NCI-H1694 (cell line): ENCODE measurements around the gene WFIKKN1.
"Not testable (repeated sequence)": the region's sequence is repeated elsewhere in the genome, so short reads cannot be mapped to it uniquely, and the experiment has no call there.

Source experiments
- DNase-seq: peaks from one replicate; lab custom pipeline; 2025; lab: John Stamatoyannopoulos, UW

WFIKKN1 gene

DNA sequence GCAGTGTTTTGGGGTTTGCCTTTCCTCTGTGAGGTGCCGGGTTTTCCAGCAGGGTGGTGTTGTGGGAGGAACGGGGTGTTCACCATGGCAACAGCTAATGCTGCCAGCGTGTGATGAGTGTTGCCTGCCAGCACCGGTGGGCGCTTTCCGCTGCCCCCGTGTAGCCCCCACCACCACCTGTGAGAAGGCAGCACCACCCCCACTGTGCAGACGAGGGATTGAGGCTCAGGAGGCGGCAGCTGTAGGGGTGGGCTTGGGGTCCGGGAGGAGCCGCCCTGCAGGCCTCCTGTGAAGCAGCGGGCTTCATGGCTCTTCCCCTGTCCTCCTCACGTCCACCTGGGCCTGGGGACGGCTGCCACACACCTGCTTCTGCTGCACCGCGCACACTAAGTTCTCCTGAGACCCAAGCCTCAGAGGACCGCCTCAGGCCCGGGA, 35.7 kb upstream of the WFIKKN1 start:
- DNase-seq: no peak

DNA sequence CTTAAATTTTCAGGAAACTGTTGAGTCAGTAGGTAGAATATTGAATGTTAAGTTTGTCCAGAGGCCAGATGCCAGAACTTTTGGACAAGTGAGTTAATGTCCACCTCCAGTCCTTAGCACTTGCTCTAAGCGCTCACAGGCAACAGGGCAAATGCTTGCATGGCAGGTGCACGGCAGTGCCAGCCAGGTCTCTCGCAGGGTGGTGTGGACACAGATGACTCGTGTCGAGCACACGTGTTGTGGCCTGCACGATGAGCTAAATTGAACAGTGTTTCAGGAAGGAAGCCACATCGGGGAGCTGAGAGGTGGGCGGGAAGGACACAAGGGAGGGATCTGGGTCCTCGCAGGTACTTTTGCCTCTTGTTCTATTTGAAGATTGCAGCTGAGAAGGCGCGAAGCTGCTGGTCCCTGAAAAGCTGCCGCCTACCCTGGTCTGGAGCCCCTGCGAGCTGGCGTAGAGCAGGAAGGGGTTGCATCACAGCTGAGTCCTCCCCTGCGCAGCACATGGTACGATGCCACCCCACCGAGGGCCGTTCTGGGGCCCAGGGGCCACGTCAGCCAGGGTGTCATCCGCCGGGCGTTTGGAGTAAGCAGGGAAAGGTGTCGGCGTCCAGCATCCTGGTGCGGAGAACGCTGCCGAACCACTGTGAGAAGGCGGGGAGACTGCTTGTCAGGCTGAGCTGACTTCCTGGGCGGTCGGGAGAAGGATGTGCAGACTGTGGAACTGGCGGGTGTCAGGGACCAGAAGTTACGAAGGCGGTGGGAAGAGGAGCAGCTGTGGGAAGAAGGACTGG, 34.6 kb upstream of the WFIKKN1 start:
- no peak for DNase-seq

DNA sequence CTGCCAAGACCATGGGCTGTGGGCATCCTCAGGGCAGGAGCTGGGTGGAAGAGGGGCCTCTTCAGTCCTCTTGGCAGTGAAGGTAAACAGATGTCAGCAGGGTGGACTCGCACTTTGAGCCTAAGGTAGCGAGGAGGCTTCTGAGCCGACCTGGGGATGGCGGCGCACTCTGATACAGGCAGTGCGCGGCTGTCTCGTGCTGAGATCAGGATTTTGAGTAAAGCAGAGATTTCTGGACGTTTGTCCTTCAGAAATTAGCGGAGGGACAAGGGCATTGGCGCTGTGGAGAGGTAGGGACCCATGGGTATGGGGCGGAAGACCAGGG, 34.1 kb upstream of the WFIKKN1 start:
- no peak for DNase-seq

GRCh38 chr16:597655-598054, 33.1 kb upstream of the WFIKKN1 start:
- not testable (repeated sequence) for DNase-seq

- DNase-seq: no peak
These were observed 31.7 kb upstream of the WFIKKN1 start for GRCh38 chr16:598823-599739.

DNA sequence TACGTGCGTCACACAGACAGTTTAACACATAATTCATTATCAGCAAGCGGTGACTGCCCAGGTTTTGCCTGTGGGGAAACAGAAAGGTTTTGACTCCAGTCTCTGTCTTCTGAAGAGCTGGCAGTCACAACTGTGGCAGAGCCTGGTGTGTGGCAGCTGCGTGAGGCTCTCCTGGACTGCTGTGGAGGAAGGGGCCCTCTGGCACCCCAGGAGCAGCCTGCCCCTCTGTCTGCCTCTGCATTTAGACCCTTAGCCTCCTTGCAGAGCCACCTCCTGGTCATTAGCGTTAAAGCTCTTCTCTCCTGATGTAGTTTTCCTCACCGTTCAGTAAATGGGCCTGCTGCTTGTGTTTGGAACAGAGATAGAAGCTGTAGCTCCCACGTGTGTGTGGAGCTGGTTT, 30.0 kb upstream of the WFIKKN1 start:
- DNase-seq: peak; percentile 7

GRCh38 chr16:603933-604332, 26.9 kb upstream of the WFIKKN1 start:
- no peak for DNase-seq

GRCh38 chr16:606656-607307, 24.0 kb upstream of the WFIKKN1 start:
- no peak for DNase-seq

DNA sequence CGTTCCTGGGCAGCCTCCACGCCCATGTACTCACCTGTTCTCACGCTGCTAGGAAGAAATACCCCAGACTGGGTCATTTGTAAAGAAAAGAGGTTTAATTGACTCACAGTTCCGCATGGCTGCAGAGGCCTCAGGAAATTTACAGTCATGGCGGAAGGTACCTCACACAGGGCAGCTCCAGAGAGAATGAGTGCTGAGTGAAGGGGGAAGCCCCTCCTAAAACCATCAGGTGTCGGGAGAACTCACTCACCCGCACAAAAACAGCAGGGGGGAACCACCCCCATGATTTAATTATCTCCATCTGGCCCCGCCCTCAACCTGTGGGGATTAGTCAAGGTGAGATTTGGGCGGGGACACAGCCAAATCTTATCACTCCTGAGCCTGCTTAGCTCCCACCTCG, 22.8 kb upstream of the WFIKKN1 start:
- no peak for DNase-seq

GRCh38 chr16:609316-609715, 21.5 kb upstream of the WFIKKN1 start:
- DNase-seq: no peak

DNA sequence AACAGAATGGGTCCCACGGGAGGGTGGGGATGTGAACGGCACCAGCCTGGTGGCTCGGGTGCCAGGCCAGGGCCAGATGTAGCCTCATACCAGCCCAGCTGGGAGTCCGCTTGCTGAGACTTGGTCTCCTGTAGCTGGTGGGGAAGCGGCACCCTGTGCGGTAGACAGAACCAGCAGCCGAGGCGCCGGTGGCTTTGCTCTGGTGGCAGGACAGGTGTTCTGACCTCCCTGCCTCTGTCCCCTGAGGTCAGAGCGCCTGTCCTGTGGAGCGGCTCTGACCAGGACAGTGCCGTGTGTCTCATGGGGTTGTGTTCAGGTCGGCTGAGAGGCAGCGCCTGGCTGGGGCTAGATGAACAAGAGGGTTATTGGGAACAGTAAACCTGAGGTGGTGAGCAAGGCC, 20.8 kb upstream of the WFIKKN1 start:
- no peak for DNase-seq

DNA sequence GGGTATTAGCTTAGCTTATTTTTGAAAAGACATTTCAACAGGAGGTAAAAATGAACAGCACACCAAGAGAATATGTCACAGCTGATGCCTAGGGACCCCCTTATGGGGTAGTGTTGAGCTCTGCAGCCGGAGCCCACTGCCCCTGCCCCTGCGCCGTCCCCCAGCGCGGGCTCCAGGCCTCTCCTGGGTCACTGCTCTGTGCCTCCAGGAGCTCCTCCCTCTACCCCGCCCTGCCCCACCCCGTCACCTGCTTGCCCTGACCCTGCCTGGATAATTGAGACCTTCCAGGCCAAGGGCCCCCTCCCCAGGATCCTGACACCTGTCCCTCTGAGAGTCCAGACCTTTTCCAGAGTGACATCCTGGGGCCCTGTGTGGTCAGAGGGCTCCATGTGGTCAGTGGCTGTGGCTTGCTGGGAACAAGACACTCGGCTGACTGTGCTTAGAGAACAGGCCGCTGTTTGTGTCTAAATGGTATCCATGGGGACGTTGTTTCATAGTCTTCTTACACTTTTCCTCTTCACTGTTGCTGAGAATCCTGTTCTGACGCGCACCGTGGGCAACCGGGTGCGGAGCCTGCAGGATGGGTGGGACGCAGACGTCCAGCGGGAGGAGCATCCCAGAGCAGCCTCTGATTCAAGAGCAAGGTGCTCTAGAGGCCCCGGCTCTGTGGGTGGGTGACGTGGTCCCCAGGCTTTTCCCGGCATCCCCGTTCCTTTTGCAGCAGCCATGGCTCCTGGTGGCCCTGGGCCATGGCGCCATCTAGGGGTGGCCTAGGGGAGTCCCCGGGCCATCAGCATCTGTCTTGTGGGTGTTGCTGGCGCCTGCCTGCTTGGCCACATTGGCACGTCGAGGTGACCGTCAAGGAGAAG, 20.0 kb upstream of the WFIKKN1 start:
- DNase-seq: peak; percentile 40

DNA sequence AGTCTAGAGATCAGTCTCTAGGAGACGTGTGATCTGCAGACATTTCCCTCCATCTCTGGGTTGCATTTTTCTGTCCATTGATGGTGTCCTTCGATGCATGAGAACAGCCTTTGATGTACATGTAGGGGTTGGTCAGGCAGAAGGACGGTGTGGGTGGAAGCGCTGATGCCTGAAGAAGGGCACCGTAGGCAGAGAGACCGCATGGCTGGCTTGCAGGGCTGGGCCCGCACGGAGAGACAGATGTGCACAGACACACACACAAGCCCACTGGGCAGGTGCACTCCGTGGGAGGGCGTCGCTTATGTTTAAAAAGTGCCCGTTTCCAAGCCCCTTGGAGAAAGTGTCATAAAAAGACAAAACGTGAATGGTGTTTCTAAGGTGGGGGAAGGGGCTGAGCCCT, 15.7 kb upstream of the WFIKKN1 start:
- DNase-seq: no peak

DNA sequence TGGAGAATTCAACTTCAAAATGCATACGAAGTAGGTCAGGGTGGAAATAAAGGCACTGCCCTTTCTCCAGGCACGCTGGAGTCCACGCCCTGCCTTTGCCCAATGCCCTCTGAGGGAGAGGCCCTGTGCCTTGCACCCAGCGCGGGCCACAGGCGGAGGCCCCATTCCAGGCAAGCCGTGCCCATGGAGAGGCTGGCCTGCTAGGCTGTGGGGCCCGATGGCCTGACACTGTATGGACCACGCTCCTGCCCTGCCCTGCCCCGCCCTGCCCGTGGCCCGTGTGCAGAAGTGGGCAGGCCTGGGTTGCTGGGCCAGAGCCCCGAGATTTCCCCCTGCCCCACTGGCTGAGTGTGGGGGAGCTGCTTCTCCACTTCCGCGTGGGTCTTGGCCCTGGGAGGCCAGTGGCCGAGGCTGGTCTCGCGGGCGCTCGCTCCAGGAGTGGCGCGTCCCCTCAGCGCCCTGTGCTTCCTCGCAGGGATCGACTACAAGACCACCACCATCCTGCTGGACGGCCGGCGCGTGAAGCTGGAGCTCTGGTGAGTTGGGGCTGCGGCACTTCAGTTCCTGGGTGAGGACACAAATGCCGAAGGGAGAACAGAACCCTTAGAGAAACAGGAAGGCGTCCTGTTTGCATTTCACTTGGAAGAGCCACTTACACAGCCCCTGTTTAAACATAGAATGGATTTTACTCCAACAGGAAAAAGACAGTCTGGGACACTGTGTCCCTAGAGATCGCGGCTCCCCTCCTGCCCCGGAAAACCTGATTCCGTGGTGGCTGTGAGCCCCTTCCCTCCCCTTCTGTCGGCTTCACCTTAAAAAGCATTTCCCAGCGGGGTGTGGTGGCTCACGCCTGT, 13.8 kb upstream of the WFIKKN1 start:
- no peak for DNase-seq

DNA sequence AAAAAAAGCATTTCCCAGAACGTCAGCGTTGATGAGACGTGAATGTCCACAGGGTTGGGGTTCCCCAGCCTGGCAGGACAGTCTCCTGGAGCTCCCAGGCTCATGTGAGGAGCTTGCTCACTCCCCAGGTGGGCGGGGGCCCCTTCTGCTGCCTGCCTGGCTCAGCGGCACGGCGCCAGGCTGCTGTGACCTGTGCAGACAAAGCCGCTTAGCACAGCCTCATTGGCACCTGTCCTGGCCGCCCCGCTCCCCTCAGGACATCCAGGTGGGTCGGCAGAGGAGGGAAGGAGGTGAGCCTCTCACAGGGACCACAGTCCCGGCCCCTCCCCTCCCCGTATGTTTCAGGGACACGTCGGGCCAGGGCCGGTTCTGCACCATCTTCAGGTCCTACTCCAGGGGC, 12.9 kb upstream of the WFIKKN1 start:
- DNase-seq: no peak

GRCh38 chr16:619476-620100, 11.2 kb upstream of the WFIKKN1 start:
- no peak for DNase-seq

DNA sequence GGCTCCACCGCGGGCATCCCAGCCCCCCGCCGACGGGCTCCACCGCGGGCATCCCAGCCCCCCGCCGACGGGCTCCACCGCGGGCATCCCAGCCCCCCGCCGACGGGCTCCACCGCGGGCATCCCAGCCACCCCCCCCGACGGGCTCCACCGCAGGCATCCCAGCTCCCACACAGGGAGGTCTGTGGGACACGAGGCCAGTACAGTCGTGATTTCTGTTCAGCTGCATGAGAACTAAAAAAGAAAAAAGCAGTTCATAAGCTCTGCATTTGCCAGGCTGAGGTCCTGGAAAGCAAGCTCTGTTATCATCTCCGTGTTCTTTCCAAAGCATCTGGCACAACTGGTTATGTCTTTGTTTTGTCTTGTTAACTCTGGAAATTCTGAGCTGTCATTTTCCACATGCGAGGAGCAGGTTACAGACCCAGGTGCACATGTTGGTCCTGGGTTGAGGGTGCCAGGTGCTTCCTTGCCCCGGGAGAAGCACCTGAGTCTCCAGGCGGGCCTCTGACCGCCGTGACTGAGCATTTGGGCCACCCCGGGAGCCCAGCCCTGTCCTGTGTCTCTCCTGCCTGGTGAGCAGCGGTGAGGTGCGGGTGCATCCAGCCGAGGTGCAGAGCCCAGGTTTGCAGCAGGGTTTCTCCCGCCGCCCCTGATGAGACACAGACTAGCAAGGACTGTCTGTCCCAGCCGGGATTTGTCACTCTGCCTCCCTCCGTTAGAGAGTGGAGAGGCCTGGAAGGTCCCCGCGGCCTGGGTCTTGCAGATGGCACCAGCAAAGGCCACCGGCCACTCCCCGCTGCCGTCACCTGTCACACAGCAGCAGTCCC, 9.9 kb upstream of the WFIKKN1 start:
- DNase-seq: no peak

DNA sequence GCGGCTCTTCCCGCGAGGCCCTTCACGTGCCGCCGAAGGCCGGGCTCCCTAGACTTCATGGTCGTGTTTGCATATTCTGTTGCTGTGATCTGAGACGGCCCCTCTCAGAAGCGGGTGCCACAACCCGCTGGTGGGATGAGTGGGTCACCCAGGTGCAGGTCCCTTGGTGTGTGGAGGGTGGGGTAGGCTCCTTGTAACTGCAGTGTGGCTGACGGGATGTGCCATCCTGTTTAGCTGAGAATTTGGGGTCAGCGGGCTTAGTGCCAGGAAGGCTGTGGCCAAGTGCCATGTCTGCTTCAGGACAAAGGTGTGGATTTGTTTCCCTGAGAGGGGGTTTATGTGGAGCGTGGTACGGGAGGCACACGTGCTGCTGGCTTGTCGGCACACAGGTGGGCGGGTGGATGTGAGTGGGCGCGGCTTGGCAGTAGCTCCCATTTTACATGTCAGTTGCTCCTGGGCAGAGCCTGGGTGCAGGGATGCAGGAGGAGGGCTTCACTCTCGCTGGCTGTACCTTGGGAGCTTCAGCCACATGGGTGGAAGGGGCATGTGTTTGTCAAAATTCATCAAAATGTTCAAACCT, 9.2 kb upstream of the WFIKKN1 start:
- no peak for DNase-seq

DNA sequence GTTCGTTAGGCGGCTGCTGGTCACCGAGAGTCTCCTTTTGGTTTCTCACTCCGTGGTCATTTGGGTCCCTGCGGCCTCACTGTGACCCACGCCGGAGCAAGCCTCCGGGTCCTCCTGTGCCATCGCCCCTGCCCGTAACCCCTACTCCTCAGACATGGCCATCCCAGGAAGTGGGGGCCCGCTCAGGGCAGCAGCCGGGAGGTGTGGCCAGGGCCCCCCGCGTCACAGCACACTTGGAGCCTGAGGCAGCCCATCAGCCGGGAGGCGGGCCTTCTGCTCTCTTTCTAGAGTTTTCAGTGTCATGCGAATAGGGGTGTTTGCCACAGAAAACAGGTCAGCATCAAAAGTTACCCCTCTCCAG, 7.9 kb upstream of the WFIKKN1 start:
- no peak for DNase-seq
